MG63 (cell line): ENCODE results near the gene GRB10. TPM values are rescaled to one million over a fixed set of nuclear protein-coding genes. Genes with fewer than 3 reads are reported as not detected.
"Not testable (repeated sequence)": the region's sequence is repeated elsewhere in the genome, so short reads cannot be mapped to it uniquely, and the experiment has no call there.

ENCODE experiments used
- DNase-seq: peaks from one replicate; pipeline ENCODE4 v3.0.0-alpha.2; 2020
- H3K27me3 ChIP-seq: fragments of 250-450 bp; sonication (Bioruptor Pico); 2 replicates; pipeline ENCODE4 v1.5.1; 2020; ENCODE audit warnings: mild to moderate bottlenecking, moderate library complexity
- H3K36me3 ChIP-seq: fragments of 250-450 bp; sonication (Bioruptor Pico); 2 replicates; pipeline ENCODE4 v1.5.1; 2020; ENCODE audit warnings: mild to moderate bottlenecking, moderate library complexity
- H3K4me3 ChIP-seq: fragments of 250-450 bp; sonication (Bioruptor Pico); 2 replicates; pipeline ENCODE4 v1.5.1; 2020; ENCODE audit warnings: mild to moderate bottlenecking, moderate library complexity
- H3K9me3 ChIP-seq: fragments of 250-450 bp; sonication (Bioruptor Pico); 2 replicates; pipeline ENCODE4 v1.5.1; 2020; ENCODE audit warnings: mild to moderate bottlenecking, moderate library complexity
- total RNA-seq: library from RNA; depleted of rRNA; stranded (reverse); fragments of >200 nt; shearing (Covaris generic); gene quantifications from 2 replicates; pipeline ENCODE4 v1.2.3, GENCODE V29; 2014; ENCODE audit warnings: low replicate concordance; rRNA removed

Gene GRB10
- total RNA-seq, 1 experiment from 2014 or later: 33.1 TPM

DNA sequence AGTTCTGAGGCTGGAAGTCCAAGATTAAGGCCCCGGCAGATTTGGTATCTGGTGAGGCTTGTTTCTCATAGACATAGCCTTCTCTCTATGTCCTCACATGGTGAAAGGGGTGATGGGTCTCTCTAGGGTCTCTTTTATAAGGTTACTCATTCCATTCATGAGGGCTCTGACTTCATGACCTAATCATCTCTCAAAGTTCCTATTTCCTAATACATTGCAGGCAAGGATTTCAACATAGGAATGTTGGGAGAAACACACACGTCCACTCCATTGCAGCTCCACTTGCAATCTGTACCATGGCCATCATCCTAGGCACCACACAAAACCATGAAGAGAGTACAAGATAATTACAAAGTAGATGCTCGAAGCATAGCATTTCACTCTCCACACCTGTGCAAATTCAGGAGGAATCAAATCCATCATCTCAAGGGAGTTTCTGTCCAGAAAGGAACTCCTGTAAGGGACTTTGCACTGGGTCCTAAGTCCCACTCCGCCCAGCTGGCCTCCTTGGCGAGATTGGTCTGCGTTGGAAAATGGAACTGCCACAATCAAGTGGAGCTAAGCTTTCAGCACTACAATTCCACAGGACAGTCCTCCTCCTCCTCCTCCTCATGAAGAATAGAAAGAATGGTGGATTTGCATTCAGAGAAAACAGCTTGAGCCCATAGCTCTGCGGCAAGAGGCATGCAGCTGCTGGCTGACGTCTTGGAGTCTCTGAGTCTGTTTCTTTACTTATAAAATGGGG, 226.3 kb downstream of the GRB10 start:
- Histone ChIP-seq H3K9me3 (no peaks in the 10 kb centered on the region), H3K4me3 (no peak overlapping the region), H3K36me3 (no peaks in the 10 kb centered on the region), H3K27me3 (peaks cover 6% of the 10 kb centered on the region; the same call in 1 of the 2 replicates)
- DNase-seq: no peak

DNA sequence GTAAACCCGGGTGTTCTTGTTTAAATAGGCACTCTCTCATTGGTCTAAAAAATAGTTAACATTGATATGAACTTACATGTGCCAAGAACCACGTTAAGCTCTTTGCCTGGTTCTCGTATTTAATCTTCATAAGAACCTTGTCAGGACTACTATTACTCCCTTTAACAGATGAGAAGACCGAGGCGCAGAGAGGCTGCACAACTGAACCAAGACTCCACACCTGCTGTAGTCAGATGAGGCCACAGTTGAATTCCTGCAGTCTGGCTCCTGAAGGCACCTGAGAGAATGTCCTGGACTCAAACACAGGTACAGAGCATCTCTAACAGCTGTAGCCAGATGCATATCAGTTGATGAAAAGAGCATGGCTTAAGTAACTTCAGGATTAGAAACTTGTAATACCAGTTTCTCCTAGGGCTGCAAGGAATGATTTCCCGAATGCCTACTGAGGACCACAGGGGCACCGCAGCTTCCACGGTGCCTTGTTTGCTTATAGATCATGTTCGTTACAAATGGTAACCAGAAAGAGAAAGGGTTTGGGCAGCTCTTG, 227.0 kb downstream of the GRB10 start:
- Histone ChIP-seq H3K27me3 (peaks cover 6% of the 10 kb centered on the region; the same call in 1 of the 2 replicates), H3K36me3 (no peaks in the 10 kb centered on the region), H3K9me3 (no peaks in the 10 kb centered on the region), H3K4me3 (no peak overlapping the region)
- no peak for DNase-seq

DNA sequence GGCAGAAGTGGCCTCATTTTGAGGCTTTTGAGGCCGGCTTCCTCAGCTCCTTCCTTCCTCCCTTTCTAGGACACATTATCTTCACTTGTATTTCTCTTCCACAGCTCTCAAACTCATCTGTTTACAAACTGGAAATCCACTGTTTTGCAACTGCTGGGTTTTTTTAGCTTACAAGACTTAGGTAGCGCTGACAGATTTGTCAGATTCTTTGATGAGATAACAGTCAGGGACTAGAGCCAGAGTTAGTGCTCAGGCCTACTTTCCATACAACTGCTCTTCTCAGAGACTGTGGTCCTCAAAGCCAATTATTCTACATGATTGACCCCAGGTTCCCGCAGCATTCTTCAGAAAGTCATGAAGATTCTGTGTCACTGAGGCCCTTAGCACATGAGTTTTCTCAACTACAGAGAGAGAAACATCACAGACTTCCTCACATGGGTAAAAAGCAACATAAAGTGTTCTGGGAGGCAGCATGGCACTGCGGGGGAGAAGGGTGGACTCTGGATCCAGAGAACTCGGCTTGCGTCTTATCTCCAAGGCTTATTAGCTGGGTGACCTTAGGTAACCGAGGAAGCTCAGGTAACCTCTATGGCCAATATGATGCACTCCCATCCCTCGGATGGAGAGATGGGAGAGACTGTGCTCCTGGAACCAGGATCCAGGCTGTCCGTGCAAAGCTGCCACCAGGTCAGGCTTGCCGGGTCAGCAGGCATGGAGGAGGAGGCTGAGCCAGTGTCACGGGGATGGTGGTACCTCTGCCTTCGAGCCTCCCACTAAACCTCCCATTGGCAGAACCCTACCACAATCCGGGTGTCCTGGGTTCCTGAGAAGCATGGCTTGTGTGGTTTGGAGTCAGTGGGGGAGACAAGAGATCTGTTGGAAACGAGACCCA, 228.0 kb downstream of the GRB10 start:
- DNase-seq: no peak
- H3K36me3 ChIP-seq: no peaks in the 10 kb centered on the region
- H3K9me3 ChIP-seq: no peaks in the 10 kb centered on the region
- H3K27me3 ChIP-seq: peaks cover 6% of the 10 kb centered on the region
- H3K4me3 ChIP-seq: no peak overlapping the region

DNA sequence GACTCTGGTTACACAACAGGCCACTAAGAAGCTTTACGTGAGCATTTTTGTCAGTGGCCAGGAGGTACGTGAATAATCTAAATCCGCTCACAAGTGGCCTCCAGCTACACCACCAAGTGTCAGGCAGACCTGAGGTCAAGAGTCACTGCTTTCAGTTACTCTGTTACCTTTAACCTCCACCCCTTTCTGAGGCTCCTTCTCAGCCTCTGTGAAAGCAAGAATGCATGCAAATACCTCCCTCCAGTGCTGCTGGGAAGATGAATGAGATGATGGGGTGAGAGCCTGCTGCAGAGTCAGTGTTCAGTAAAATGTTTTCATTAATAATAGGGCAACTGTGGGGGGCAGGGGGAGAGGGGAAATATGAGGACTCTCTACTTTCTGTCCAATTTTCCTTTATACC, 228.7 kb downstream of the GRB10 start:
- Histone ChIP-seq H3K4me3 (no peak overlapping the region), H3K36me3 (no peaks in the 10 kb centered on the region), H3K9me3 (no peaks in the 10 kb centered on the region), H3K27me3 (peaks cover 7% of the 10 kb centered on the region)
- DNase-seq: no peak

DNA sequence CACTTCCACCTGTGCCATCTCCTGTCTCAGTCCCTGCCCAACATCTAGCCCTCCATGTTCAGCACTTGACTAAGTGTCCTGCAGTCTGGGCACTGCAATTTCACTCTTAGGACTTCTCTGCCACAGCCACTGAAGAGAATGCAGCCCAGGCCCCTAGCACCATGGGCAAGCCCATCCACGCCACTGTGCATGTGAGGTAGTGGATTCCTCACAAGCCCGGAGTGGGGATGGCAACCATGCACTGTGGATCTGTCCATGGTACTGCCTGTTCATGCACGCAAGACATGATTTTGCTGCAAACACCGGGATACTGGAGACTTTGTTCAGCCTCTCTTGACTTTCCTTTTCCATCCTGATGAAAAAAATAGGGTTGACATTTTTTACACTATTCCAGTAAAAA, 229.8 kb downstream of the GRB10 start:
- DNase-seq: peak; percentile 7
- H3K4me3 ChIP-seq: no peak overlapping the region
- H3K36me3 ChIP-seq: no peaks in the 10 kb centered on the region
- no peaks in the 10 kb centered on the region for H3K9me3 ChIP-seq
- H3K27me3 ChIP-seq: peaks cover 9% of the 10 kb centered on the region; the same call in 1 of the 2 replicates

DNA sequence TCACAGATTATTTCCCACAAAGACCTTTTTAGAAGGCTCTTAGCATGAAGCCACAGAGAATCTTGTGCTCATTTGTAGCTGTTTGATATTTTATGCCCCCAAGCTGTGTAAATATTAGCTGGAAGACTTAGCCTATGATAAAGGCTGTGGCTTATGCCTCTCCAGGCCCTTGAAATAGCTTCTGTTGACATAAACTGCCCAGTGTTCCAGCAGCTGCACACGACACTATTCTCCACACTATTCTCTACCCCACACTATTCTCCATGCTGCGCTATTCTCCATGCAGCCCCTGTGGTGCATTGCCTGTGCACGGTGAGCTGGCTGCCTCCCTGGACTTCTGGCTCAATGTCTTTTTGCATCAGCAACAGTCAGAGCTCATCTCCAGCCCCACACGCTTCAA, 230.6 kb downstream of the GRB10 start:
- no peak for DNase-seq
- no peaks in the 10 kb centered on the region for H3K36me3 ChIP-seq
- no peak overlapping the region for H3K4me3 ChIP-seq
- no peaks in the 10 kb centered on the region for H3K9me3 ChIP-seq
- peaks cover 9% of the 10 kb centered on the region; the same call in 1 of the 2 replicates for H3K27me3 ChIP-seq

DNA sequence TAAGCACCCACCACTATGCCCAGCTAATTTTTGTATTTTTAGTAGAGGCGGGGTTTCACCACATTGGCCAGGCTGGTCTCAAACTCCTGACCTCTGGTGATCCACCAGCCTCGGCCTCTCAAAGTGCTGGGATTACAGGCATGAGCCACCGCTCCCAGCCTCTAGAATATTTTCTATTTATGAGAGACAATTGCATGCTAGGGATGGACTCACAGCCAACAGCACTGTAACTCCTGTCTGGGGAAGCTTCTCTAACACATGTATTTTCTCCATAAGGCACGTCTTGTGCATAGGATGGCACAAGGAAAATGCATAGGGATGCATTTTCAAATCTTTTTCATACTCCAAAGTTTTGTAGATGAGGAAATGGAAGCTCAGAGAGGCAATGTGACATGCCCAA, 237.1 kb downstream of the GRB10 start:
- H3K36me3 ChIP-seq, DNase-seq, H3K4me3 ChIP-seq, H3K9me3 ChIP-seq, H3K27me3 ChIP-seq: not testable (repeated sequence)

DNA sequence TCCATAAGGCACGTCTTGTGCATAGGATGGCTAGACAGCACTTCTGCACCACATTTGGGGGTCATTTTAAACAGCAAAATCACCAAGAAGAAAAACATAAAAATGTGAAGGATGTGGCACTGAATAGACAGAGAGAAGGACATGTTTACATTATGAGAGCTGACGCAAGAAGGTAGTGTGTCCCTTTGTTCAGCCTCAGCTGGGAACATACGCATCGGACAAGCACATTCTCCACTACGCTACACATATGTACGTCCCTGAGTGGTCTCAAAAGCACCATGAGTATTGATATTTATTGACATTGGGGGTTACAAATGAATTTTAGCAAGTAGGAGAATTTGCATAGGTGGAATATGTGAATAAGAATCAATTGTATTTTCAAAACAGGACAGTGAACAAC, 237.7 kb downstream of the GRB10 start:
- no peaks in the 10 kb centered on the region for H3K36me3 ChIP-seq
- DNase-seq: no peak
- peaks cover 7% of the 10 kb centered on the region; the same call in 1 of the 2 replicates for H3K27me3 ChIP-seq
- no peak overlapping the region for H3K4me3 ChIP-seq
- no peaks in the 10 kb centered on the region for H3K9me3 ChIP-seq

DNA sequence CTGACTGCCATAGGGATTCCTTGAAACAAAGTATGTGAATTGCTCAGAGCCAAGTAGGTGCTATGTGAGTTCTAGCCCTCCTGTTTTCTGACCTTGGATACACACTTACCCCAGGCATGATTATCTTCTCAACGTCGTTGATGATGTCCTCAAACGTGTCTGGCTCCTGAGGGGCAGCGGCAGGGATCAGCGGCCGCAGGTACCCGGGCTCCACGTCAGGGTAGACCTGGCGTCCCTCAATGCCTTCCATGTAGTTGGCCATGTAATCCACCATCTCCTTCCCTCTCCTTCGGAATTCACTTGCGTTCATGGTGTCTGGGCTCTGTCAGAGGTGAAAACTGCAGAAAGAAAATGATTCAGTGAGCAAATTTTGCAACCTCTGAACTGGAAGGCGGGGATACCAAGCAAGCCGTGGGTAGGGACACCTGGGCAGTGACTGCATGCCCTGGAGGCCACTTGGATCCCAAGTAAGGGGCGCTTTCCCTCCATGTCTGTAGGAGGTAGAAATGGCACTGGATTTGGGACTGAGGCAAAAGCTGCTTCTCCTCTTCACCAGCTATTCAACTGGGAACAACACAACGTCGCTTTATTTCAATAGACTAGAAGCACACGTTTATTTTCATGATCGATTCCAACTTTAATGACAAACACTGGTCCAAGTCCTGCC, 238.8 kb downstream of the GRB10 start:
- no peak for DNase-seq
- Histone ChIP-seq H3K36me3 (no peaks in the 10 kb centered on the region), H3K27me3 (peaks cover 5% of the 10 kb centered on the region; the same call in 1 of the 2 replicates), H3K9me3 (no peaks in the 10 kb centered on the region), H3K4me3 (no peak overlapping the region)

DNA sequence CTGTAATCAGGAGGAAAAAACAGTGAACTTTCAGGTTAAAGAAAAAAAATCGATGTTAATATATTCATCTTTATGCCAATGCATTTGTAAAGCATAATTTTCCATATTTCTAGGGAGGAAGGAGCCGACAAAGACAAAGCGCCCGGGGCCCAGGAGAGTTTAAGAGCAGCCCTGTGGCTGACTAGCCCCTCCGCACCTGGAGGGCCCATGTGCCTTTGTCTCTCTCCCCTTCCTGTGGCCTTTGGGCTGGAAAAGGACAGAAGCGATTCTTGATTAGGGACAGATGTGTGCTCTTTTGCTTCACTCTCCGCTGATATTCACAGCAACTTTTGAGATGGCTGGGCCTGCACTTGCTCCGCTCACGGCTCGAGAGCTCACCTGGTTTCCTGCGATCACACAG, 240.6 kb downstream of the GRB10 start:
- Histone ChIP-seq H3K4me3 (no peak overlapping the region), H3K36me3 (no peaks in the 10 kb centered on the region), H3K27me3 (no peaks in the 10 kb centered on the region), H3K9me3 (no peaks in the 10 kb centered on the region)
- no peak for DNase-seq

DNA sequence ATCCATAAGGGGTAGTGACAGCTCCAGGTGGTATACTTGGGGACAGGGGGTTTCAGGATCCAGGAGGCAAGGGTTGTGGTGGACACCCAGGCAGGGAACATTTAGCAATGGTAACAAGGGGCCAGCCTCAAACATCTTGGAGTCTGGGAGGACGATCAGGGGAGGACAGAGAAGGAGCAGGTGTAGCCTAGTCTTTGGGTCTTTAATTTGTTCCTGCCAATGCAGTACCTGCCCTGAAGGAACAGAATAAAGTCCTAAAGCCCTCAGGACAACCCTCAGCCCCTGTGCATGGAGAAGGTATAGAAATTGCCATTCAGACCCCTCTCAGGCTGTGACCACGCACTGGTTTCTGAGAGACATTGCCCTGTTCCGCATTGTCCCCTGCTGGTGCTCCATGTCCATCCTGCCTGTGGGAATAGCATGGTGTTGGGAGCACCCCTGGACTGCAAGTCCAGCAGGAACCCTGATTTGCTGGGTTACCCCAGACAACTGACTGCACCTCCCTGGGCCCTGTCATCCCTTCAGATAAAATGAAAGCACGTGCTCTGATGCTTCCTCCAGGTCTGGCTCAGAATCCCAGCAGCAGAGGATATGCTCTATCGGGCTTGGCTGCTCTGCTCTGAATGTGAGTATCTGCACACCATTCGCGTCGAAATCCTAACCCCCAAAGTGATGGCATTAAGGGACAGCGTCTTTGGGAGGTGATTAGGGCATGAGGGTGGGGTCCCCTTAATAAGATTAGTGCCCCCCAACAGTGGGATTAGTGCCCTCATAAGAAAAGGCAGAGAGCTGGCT, 241.7 kb downstream of the GRB10 start:
- DNase-seq: no peak
- H3K36me3 ChIP-seq: no peaks in the 10 kb centered on the region
- no peaks in the 10 kb centered on the region for H3K27me3 ChIP-seq
- H3K9me3 ChIP-seq: no peaks in the 10 kb centered on the region
- H3K4me3 ChIP-seq: no peak overlapping the region

Other genes with a start within 250 kb of the GRB10 start
- not detected in 2 replicates for gene DDC, start 217.5 kb downstream of the GRB10 start, total RNA-seq